NCI-H2227 (cell line): Measurements from ENCODE around the gene ESAM.

ENCODE experiments used
- DNase-seq: peaks from one replicate; lab custom pipeline; 2025; ENCODE audit not compliant: unreplicated experiment; lab: John Stamatoyannopoulos, UW

ESAM gene

DNA sequence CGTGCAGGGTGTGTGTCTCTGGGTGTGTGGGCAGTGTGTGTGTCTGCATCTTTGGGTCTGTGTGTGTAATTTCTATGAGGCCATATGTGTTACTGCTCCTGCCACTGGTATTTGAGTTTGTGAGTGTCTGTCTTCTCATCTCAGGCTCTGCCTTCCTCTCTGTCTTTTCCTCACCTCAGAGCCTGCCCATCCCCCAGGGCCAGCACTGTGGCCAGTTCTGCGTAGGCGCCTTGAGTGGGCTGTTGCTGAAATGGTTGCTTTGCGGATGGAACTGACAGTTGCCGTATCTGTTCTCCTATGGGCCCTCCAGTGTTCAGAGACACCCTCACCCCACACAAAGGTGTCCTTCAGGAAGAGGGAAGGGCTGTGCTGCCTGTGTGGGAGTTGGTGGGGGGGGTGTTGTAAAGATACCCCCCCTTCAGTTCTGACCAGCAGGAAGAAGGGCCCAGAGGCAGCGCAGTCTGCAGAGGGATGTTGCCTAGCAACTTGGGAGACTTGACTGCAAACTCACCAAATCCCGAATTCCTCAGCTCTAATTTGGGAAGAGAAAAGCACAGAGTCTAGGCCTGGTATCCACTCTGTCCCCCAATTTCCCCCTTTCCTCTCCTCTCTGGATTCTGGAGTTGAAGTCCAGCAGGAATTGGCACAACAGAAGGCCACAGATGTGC is 24.3 kb downstream of the ESAM start:
- DNase-seq, result no peak

DNA sequence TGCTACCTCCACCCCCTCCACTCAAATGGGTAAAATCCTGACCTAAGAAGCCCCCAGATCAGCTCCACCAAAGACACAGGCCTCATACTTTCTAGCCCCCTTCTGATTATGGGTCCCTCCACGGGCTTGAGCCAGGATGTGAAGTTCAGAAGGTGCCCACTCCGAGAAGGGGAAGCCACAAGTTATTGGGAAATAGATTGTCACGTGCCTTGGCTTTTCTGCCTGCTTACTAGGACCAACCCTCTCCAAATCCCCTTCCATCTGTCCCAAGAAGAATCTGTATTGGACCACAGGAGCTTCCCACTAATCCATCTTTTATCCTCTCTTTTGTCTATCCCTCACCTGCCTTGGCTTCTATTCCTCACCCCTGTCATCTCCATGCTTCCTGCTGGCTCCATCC is 25.4 kb downstream of the ESAM start:
- DNase-seq, result no peak

DNA sequence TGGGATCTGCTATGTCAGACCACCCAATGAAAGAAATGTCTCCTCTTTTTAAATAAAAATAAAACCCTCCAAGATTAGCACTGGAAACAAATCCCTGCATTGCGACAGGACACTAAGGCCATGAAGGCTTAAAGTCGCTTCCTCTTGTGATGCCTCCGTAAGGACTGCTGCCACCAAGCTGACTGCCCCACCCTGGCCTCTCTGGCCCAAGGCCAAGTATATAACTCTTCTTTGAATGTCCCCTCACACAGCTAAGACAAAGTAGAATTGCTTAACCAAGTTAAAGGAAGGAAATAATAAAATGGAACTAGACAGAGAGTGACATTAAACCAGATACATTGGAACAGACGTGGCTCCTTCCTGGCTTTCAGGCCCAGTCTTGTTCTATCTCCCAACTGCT is 29.9 kb downstream of the ESAM start:
- no peak for DNase-seq

- DNase-seq, result no peak
These were observed 32.5 kb downstream of the ESAM start for GRCh38 chr11:124729571-124729970.

- no peak for DNase-seq
These were observed 34.0 kb downstream of the ESAM start for GRCh38 chr11:124728134-124728533.

DNA sequence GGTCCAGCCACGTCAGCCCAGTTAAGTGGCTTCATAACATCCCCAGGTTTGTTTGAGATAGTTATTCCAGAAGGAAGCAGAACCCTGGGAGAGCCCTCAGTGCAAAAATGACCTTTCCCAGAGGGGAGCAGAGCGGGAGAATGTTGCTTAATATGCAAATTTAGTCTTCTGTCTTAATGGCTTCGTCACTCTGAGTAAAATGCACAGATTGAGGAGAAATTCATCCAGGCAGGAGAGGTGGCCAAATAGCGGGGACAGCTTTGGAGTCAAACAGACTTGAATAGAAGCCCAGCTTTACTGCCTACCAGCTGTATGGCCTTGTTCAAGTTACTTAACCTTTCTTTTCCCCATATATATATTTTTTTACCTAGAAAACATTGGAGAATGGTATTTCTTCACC is 34.6 kb downstream of the ESAM start:
- no peak for DNase-seq

DNA sequence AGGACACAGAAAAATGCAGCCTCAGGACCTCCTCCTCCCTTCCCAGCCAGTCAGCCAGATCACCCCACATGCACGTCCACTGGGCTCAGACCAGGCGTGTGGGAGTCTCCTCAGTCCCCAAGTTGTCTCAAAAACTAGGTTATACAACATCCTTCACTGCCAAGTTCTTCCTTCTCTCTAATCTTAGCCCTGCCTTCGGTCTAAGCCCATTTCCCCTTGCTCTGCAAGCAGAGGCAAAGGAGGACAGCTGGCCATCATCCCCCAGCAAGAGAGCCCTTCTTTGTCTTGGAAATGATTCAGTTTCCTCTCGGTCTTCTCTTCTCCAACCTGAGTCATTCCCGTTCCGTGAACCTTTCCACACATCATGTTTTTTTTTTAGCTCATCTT is 36.4 kb downstream of the ESAM start:
- no peak for DNase-seq

DNA sequence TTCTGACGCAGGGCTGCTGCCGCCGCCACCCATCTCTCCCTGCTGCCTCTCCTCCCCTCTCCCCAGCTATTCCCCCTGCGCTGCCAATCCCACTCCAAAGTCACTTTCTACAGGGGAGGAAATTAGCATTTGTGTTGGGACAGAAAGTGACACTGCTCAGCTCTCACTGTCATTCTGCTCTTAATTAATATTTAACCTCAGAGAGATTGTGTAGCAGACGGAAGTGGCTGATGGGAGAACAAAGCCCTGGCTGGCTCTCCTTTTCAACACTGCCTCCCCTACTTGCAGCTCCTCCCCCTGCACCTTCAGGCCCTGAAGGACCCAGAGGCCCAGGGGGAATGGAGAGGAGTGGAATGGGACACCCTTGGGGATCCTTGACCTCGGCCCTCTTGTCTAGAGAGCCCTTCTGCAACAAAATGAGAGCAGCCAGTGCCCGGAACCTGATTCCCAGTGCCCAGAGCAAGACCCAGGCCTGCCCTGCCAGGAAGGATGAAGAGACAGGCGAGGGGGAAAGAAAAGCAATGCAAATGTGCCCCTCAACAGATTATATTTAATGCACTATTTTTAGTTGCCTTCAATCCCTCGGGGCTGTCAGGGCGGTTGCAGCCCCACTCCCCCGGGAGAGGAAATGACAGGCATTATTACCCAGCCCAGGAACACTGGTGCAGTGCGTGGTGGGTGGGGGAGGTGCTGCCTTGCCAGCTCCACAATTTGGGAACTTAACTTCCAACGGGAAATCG is 36.9 kb downstream of the ESAM start:
- no peak for DNase-seq

- no peak for DNase-seq
These were observed 39.9 kb downstream of the ESAM start for GRCh38 chr11:124722176-124722575.

GRCh38 chr11:124719534-124719933 is 42.6 kb downstream of the ESAM start:
- DNase-seq, result no peak

DNA sequence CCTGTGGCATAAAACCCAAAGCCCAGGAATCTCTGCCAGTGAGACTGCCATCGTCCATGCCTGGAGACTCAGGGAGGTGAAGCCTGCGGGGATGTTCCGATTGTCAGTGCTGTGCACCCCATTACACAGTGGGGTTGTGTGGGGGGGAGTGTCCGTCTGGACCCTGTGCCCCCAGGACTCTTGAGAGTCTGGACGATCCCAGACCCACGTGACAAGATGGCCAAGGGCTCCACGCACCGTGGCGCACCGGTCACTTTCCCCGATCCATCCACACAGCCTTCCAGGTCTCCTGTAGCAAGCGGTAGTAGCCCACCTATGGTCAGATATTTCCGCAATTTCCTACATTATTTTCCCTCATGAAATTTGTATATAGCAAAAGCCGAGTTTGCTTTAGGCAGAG is 43.3 kb downstream of the ESAM start:
- no peak for DNase-seq

GRCh38 chr11:124717786-124718651 is 44.1 kb downstream of the ESAM start:
- peak; percentile 17 for DNase-seq

GRCh38 chr11:124717421-124717785 is 44.7 kb downstream of the ESAM start:
- DNase-seq, result no peak

GRCh38 chr11:124716591-124716990 is 45.5 kb downstream of the ESAM start:
- DNase-seq, result no peak

- DNase-seq, result no peak
These were observed 49.7 kb downstream of the ESAM start for GRCh38 chr11:124712392-124712791.

GRCh38 chr11:124707829-124708228 is 54.3 kb downstream of the ESAM start:
- DNase-seq, result no peak
